GM21737 (cell line): ENCODE data around the gene RBP2.
"Not testable (repeated sequence)": the region's sequence is repeated elsewhere in the genome, so short reads cannot be mapped to it uniquely, and the experiment has no call there.

Experiments used
- ATAC-seq: cut with Tn5 transposase; IDR thresholded peaks from one replicate; pipeline ENCODE4 v1.9.1; 2021; ENCODE audit warnings: mild to moderate bottlenecking, moderate library complexity; ENCODE audit not compliant: unreplicated experiment

Gene RBP2

GRCh38 chr3:139447486-139447885 is 28.8 kb downstream of the RBP2 start:
- no peak for ATAC-seq

GRCh38 chr3:139444446-139444845 is 31.9 kb downstream of the RBP2 start:
- ATAC-seq: no peak

DNA sequence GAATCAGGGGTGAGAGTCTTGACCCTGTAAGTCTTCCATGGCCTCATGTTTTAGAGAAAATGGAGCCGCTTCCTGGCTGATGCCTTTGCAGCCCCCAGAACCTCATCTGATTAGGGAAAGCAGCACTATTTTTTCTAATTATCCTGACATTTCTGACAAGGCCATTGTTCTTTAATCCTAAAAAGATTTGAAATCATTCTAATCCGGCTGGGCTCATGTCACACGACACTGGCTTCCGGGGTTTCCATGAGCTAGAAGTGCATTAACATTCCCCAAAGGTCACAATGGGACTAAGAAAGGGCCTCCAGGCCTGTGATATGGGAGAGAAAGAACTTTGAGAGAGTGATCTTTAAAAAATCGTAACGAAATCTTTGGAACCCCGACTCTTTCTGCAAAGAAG is 33.1 kb downstream of the RBP2 start:
- ATAC-seq: no peak

DNA sequence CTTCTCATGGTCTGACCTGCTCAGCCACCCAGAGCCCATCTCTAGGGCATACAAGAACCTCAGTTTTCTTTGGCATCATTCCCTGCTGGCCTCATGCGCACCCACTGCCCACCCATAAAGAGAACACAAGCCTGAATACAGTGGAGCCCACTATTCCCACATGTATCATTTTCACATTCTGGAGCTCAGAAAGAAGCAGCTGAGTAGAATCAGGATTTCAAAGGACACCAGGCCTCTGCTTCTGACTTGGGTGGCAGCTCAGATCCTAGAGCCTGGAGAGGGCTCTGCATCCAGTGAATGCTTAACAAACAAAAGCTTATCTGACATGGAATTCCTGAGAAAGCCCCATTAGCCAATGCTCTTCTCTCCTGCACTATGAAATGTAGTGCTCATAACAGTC is 34.7 kb downstream of the RBP2 start:
- no peak for ATAC-seq

DNA sequence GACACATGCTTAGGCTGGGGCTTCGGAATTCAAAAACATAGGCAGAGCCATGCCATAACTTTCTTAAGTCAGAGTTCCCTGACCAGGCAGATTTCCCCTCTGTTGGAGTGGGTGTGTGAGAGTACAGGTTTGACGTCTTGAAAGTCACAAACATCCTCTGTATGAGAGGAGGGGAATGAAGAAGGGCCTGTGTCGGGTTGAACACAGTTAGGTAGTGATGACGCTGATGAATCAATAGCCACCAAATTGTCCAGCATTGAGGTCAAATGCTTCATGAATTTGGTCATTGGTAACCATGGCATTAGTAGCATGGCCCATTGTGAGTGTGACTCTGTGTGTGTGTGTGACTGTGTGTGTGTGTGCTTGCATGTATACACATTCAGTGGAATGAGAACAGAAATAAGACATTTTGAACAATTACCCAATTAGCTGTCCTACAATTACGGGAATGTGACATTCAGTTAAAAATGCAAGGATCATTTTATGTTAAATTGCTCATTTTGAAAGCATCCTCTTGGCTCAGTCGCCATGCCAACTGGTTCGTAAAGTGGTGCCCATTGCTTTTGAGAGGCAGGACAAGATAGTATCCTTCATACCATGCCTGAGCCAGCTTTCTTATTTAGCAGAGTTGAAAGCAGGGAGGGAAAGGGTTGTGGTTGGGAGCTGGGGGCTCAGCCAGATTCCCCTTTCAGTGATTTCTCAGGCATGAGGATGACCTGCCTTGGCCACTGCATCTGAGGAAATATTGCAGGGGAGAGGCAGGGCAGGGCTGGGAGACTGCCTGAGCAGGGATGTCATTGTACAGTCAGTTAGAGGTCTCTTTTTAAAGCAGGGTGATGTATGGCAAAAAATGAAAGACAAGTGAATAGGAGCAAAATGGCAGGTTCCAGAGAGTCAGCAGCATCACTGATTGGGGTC is 35.4 kb downstream of the RBP2 start:
- no peak for ATAC-seq

- ATAC-seq: no peak
These were observed 37.0 kb downstream of the RBP2 start for GRCh38 chr3:139439278-139439677.

- ATAC-seq: no peak
These were observed 41.5 kb downstream of the RBP2 start for GRCh38 chr3:139434764-139435307.

DNA sequence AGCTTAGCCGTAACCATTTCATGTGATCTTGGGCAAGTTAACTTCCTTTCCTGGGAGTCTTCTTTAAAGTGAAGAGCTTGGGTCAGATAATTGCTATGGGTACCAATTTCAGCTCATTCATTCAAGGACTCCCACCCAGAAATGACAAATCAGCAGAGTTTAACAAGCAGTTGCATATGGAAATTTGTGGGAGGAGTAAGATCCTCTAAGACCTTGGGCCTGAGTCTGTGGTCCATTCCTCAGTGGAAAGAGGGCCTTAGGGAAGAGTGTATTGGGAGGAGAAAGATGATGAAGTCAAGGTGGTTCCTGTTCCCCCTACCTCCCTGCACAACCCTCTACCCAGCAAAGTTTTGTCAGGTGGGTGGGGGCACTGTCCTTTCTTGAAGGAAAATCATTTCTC is 42.1 kb downstream of the RBP2 start:
- ATAC-seq: no peak

DNA sequence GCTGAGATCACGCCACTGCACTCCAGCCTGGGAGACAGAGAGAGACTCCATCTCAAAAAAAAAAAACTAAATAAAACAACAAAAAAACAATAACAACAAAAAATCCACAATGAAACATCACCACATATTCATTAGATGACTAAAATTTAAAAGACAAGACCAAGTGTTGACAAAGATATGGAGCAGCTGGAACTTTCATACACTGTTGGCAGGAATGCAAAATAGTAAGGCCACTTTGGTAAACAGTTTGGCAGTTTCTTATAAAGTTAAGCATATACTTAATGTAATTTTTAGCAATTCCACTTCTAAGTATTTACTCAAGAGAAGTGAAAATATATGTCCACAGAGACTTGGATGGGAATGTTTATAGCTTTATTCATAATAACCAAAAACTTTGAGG is 43.2 kb downstream of the RBP2 start:
- ATAC-seq: no peak

DNA sequence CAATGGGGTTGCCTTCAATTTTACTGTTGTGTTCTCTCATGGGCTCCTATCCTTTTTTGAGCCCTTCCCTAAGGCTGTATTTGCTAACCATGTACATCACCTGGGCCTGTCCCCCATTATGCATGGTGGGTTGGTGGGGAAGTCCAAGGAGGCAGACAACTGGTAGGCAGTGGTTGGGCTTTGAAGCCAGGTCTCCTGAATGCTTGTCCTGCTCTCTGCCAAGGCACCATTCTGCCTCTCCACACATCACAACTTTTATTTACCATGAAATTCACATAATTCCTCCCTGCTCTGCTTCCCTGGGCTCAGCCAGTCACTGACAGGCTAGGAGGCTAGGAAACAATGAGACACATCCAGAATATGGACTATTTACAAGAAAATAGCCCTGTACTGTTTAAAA is 45.8 kb downstream of the RBP2 start:
- ATAC-seq: no peak

DNA sequence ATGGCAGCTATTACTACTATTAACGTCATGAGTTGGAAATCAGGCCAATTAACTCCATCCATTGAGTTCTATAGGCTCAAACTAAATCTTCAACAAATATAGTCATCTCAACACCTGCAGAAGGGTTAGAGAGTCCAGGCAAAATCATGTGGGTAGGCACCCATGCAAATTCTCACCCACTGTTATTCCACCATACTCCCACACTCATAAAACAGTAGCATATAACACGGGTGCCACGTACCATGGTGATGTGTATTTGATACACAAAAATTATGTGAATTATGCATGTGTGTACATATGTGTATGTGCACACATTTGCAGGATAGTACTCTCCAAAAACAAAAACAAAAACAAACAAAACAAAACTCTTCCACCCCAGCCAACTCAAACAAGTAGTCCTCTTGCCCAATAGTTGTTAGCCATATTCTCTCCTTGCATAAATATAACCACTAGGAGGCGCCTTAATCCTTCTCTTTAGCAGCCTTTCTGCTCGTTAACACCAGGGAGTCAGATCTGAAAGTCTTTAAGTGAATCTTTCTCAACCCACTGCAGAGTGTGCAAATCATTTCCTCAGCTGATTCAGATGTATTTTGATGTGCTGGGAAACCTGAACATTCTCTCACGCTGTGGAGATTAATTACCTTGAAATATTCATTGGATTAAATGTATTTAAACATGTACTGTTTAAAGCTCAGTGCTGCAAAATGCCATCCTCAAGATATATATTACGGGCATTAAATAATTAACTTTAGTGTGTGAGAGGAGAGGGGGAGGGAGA is 48.8 kb downstream of the RBP2 start:
- ATAC-seq: peak; percentile 59

DNA sequence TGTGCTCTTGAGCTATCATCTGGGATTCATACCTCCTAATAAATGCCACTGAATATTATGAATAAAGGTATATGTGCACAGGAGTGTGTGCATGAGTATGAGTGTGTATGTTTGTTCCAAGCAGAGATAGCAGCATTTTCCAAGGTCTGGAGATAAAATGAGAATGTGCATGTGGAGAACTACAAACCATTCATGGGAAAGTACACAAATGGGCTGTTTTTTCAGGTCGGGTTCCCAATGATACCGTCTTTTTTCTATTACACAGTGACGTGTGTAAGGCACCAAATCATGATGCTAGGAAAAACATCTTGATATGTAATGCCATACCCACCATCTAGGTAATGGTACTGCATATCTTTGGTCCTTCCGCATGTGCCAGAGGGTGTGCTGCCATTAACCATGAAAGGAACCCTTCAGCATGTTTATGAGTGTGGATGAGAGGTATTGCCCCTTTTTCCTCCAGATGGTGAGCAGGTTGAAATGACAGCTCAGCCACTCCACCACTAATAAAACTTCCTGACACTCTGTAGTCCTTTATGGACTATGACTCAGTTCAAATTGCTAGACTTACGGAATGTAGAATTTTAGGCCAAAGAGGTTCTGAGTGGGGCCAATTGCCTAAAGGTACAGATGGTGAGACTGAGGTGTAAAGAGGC is 50.4 kb downstream of the RBP2 start:
- no peak for ATAC-seq

DNA sequence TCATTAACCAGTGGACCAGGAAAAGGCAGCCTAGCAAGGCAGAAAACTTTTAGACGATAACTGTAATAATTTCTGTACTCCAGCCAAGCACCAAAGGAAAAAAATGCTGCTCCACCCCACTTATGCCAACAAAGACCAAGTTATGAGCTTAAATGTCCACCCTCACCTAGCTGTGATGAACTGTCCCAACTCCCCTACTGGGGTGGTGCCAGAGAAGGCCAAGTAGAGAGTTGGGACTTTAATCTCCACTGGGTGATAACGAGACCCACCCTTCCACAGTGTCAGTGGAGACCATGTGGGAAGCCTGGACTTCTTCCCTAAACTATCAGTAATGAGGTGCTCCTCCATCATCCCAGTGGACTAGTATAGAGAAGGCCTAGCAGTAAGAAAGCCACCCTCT is 53.1 kb downstream of the RBP2 start:
- no peak for ATAC-seq

- ATAC-seq: no peak
These were observed 54.9 kb downstream of the RBP2 start for GRCh38 chr3:139421460-139421859.

DNA sequence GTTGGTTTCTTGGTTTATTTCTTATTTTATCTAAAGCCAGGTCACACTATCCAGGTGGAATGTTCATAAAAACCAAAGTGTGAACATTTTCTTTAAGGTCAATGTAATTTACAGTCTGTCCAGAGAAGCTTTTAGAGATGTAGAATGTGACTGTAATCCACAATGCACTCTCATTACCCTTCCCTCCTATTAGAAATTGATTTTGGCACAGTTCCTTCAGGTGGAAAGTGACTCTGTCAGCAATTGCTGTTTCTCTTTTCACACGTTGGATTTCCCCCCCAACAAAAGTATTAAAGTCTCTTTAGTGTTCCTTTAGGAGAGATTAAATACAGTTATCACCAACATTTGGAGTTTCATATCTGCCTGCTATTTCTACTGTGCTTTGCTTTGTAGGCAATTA is 55.3 kb downstream of the RBP2 start:
- no peak for ATAC-seq

- ATAC-seq: no peak
These were observed 58.2 kb downstream of the RBP2 start for GRCh38 chr3:139418144-139418543.

DNA sequence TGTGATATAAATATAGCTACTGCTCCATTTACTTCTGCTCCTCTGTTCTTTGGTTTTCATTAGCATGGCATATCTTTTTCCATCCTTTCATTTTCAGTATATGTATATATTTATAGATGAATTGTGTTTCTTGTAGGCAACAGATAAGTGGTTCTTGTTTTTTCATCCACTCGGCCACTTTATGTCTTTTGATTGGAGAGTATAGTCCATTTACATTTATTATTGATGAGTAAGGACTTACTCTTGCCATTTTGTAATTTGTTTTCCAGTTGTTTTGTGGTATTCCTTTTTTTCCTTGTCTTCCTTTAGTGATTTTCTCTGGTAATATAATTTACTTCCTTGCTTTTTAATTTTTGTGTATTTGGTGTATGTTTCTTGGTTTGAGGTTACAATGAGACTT is 60.0 kb downstream of the RBP2 start:
- no peak for ATAC-seq

DNA sequence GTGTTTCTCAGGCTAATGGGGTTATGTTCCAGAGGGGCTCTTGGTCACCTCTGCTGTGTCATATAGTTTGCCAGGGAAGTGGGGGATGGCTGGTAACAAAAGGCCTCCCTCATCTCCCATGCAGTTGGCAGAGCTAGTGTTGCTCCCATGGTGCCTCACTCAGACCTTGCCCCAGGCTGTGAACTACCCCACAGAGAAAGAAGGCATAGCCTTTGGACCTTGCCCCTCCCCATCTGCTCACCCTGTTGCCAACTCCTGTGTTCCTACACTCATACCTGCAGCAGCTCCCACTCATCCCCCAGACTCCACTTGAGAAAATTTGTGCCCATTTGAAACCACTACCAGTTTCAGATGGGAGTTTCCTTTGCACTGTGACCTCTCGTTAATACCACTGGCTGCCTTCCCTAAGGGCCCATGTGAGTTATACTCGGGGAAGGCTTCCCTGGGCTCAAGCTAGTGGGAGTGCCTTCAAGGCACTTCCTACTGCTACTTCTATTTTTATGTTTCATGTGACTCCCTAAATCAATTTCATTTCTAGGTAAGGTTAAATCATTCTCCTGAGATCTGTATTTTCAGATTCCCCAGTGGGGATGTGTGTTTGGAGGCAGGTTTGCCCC is 61.6 kb downstream of the RBP2 start:
- ATAC-seq: no peak

DNA sequence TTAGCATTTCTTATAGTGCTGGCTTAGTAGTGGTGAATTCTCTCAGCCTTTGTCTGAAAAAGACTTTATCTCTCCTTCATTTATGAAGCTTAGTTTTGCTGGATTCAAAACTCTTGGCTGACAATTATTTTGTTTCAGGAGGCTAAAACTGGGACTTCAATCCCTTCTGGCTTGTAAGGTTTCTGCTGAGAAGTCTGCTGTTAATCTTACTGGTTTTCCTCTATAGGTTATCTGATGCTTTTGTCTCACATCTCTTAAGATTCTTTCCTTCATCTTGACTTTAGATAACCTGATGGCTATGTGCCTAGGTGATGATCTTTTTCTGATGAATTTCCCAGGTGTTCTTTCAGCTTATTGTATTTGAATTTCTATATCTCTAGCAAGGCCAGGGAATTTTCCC is 63.4 kb downstream of the RBP2 start:
- ATAC-seq: not testable (repeated sequence)
